PFSK-1 (cell line): Measurements from ENCODE around the gene TMEM225B.

Experiments used
- FOXP2 ChIP-seq: optimal IDR thresholded peaks from 2 replicates; pipeline ENCODE3; 2011; ENCODE audit warnings: borderline replicate concordance, control low read depth, inconsistent platforms; ENCODE audit not compliant: insufficient read depth; ENCODE audit errors: extremely low read length, extremely low read depth
- POLR2AphosphoS5 ChIP-seq: IDR thresholded peaks from 2 replicates; pipeline ENCODE4 v1.6.1; 2012; ENCODE audit warnings: low read depth, mild to moderate bottlenecking, control low read depth, low read length, moderate library complexity
- SIN3A ChIP-seq: IDR thresholded peaks from 2 replicates; pipeline ENCODE4 v1.6.1; 2012; ENCODE audit warnings: mild to moderate bottlenecking, low read length, moderate library complexity, borderline replicate concordance; ENCODE audit not compliant: insufficient read depth
- TAF1 ChIP-seq: IDR thresholded peaks from 2 replicates; pipeline ENCODE4 v1.6.1; 2012; ENCODE audit warnings: low read length, control low read depth, borderline replicate concordance; ENCODE audit not compliant: insufficient read depth
- TF ChIP-seq, protein P1 (sequence below), 2 experiments: IDR thresholded peaks; 2 replicates each; pipeline versions ENCODE4 v1.6.1 to v1.8.0; 2011 to 2012; ENCODE audit warnings: low read depth in 2 of 2, low read length in 2 of 2, control low read depth in 1 of 2, inconsistent platforms in 1 of 2, mild to moderate bottlenecking in 1 of 2, moderate library complexity in 1 of 2; ENCODE audit not compliant: insufficient read depth in 1 of 2

Gene TMEM225B

DNA sequence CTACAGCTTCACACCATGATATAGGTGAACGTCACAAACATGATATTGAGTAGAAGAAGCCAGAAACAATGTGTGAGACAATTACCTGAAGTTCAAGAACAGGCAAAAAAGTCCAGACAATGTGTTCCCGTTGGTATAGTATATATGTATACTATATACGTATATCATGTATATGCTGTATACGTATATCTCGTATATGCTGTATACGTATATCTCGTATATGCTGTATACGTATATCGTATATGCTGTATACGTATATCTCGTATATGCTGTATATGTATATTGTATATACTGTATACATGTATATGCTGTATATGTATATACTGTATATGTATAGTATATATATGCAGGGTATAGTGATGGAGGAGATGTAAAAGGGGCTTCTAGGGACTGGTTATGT, 29.4 kb downstream of the TMEM225B start:
- TF ChIP-seq SIN3A: no peak
- TF ChIP-seq, protein P1, sequence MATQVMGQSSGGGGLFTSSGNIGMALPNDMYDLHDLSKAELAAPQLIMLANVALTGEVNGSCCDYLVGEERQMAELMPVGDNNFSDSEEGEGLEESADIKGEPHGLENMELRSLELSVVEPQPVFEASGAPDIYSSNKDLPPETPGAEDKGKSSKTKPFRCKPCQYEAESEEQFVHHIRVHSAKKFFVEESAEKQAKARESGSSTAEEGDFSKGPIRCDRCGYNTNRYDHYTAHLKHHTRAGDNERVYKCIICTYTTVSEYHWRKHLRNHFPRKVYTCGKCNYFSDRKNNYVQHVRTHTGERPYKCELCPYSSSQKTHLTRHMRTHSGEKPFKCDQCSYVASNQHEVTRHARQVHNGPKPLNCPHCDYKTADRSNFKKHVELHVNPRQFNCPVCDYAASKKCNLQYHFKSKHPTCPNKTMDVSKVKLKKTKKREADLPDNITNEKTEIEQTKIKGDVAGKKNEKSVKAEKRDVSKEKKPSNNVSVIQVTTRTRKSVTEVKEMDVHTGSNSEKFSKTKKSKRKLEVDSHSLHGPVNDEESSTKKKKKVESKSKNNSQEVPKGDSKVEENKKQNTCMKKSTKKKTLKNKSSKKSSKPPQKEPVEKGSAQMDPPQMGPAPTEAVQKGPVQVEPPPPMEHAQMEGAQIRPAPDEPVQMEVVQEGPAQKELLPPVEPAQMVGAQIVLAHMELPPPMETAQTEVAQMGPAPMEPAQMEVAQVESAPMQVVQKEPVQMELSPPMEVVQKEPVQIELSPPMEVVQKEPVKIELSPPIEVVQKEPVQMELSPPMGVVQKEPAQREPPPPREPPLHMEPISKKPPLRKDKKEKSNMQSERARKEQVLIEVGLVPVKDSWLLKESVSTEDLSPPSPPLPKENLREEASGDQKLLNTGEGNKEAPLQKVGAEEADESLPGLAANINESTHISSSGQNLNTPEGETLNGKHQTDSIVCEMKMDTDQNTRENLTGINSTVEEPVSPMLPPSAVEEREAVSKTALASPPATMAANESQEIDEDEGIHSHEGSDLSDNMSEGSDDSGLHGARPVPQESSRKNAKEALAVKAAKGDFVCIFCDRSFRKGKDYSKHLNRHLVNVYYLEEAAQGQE (IDR thresholded peaks at IDR 0.05; ENCODE audit: insufficient read depth in 1 of 2, low read depth in 2 of 2, low read length in 2 of 2): no peak
- no peak for TF ChIP-seq POLR2AphosphoS5
- TF ChIP-seq TAF1: no peak
- TF ChIP-seq FOXP2: no peak

DNA sequence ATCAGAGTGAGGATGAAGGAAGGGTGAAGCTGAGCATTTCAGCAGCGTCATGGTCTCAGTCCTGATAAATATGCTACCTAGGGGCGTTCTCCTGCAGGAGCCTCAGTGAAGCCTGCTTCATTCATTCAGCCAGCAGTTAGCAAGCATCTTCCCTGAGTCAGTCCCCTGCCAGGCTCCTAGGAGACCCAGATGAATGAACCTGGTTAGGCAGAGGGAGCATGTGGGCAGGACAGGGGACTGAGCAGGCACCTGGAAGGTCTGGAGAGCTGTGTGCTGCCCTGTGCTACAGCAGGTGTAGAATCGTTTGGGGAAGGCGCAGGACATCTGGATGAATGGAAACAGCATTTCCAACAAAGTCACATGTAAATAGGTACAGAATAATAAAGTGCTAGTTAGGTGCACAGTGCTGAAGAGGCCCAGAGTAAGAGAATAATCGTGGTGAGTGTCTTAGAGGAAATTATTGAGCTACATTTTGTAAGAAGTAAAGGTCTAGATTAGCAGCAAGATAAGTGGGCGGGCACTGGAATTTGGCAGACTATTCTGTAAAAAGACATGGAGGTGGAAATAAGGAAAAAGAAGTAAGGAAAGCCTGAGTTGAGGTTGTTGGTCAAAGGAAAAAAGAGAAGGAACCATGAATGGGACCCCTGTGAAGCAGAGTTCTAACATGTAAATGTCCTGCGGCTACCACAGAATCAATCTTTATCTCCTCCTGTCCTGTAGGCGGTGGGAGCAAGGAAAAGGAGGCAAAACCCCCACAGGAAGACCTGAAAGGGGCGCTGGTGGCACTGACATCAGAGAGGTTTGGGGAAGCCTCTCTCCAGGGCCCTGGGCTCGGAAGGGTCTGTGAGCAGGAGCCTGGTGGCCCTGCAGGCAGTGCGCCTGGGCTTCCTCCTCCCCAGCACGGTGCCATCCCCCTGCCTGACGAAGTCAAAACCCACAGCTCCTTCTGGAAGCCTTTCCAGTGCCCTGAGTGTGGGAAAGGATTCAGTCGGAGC, 30.7 kb downstream of the TMEM225B start:
- TF ChIP-seq, protein P1 (IDR thresholded peaks at IDR 0.05; ENCODE audit: insufficient read depth in 1 of 2, low read depth in 2 of 2, low read length in 2 of 2): no peak
- no peak for TF ChIP-seq SIN3A
- TF ChIP-seq POLR2AphosphoS5: no peak
- TF ChIP-seq FOXP2: no peak
- no peak for TF ChIP-seq TAF1

DNA sequence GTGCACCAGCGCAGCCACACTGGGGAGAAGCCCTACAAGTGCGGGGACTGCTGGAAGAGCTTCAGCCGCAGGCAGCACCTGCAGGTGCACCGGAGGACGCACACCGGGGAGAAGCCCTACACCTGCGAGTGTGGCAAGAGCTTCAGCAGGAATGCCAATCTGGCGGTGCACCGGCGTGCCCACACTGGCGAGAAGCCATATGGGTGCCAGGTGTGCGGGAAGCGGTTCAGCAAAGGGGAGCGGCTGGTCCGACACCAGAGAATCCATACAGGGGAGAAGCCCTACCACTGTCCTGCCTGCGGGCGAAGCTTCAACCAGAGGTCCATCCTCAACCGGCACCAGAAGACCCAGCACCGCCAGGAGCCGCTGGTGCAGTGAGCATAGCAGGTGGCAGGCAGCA, 31.6 kb downstream of the TMEM225B start:
- no peak for TF ChIP-seq SIN3A
- TF ChIP-seq, protein P1 (IDR thresholded peaks at IDR 0.05; ENCODE audit: insufficient read depth in 1 of 2, low read depth in 2 of 2, low read length in 2 of 2): no peak
- TF ChIP-seq POLR2AphosphoS5: no peak
- TF ChIP-seq FOXP2: no peak
- no peak for TF ChIP-seq TAF1

DNA sequence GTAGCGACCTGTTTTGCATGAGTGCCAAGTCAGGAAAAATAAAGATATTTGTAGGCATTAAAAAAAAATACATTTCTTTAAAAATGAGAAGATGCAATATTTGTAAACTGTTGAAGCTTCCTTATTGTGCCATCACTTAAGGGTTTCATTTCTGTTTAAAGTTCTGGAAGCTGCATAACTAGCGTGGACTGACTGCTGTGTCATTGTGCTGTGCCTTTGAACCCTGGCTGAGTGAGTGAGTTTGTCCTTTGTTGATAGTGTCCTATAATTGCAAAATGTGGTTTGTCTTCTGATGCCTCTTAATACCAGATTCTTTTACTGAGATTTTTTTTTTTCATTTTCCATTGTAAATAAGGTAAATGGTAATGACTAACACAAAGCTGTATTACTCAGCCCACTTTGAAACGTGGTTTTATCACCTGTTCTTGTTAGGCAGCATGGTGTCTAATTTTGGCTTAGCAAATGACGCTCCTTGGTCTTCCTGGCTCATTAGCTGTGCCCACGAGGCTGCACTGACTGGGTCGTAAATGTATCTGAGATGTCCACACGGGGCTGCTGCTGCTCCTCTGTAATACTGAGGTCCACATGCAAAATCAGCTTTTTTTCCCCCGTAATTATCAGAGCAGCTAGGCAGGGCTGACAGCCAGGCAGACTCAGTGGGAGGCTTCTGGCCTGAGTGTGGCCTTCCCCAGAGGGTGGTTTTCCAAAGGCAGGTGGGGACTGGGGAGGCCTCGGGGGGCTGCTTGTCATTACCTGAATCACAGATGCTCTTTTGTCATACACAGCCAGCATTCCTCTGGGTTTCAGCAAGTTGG, 33.4 kb downstream of the TMEM225B start:
- no peak for TF ChIP-seq SIN3A
- TF ChIP-seq FOXP2: no peak
- TF ChIP-seq, protein P1 (IDR thresholded peaks at IDR 0.05; ENCODE audit: insufficient read depth in 1 of 2, low read depth in 2 of 2, low read length in 2 of 2): no peak
- no peak for TF ChIP-seq TAF1
- no peak for TF ChIP-seq POLR2AphosphoS5
